ENCODE measurements around the gene PKP4.

- no peak for TF ChIP-seq CTCF (conservative IDR thresholded peaks at IDR 0.05)
- no peak for TF ChIP-seq EZH2 (IDR thresholded peaks at IDR 0.05; ENCODE audit: low read depth)
Measured at GRCh38 chr2:158573739-158574138, 117.0 kb downstream of the PKP4 start.

Measured in PC-9 (cell line).